HL-60 (cell line): ENCODE measurements around the gene IL11.

ENCODE experiments used
- CTCF ChIP-seq: IDR thresholded peaks from one replicate; pipeline ENCODE4 v1.5.1; 2011; ENCODE audit warnings: low read length, control low read depth, inconsistent platforms; ENCODE audit not compliant: insufficient read depth
- REST ChIP-seq: IDR thresholded peaks from 2 replicates; pipeline ENCODE4 v1.6.1; 2012; ENCODE audit warnings: low read depth; ENCODE audit not compliant: insufficient replicate concordance

- TF ChIP-seq CTCF (no peak), REST (no peak)
These were observed 38.2 kb upstream of the IL11 start for GRCh38 chr19:55408533-55408872.
